WTC11 (cell line): ENCODE data around the gene FRMD4A. TPM values are rescaled to one million over a fixed set of nuclear protein-coding genes. Genes with fewer than 3 reads are reported as not detected.

Experiments used
- ATAC-seq: fragments of 200-7000 bp; cut with Tn5 transposase; 2 replicates; pipeline ENCODE4 v1.10.0; 2021; ENCODE audit warnings: mild to moderate bottlenecking, moderate library complexity
- CTCF ChIA-PET: fragments of 300-600 bp; sonication (Branson Sonifier 250); formaldehyde crosslinking; loops from one replicate; lab custom pipeline; 2021; ENCODE audit warnings: antibody characterized with exemption; lab: Charles Lee
- POLR2A ChIA-PET: fragments of 350-600 bp; sonication (Branson Sonifier 250); formaldehyde crosslinking; loops from one replicate; lab custom pipeline; 2021; ENCODE audit warnings: antibody characterized with exemption; lab: Charles Lee
- DNase-seq: peaks from one replicate; pipeline ENCODE4 v3.0.0; 2021; ENCODE audit warnings: low spot score
- H3K27ac Mint-ChIP-seq: 2 replicates; pipeline ENCODE4 v1.8.0; 2021; ENCODE audit warnings: mixed read lengths
- H3K27me3 Mint-ChIP-seq: 2 replicates; pipeline ENCODE4 v1.8.0; 2021; ENCODE audit warnings: low read depth, mild to moderate bottlenecking, moderate library complexity, mixed read lengths
- H3K36me3 Mint-ChIP-seq: 2 replicates; pipeline ENCODE4 v1.8.0; 2021; ENCODE audit warnings: mixed read lengths
- H3K4me1 Mint-ChIP-seq: 2 replicates; pipeline ENCODE4 v1.8.0; 2022; ENCODE audit warnings: mixed read lengths
- H3K4me3 Mint-ChIP-seq: 2 replicates; pipeline ENCODE4 v1.8.0; 2021; ENCODE audit warnings: mild to moderate bottlenecking, moderate library complexity, mixed read lengths
- H3K9me3 Mint-ChIP-seq: 2 replicates; pipeline ENCODE4 v1.8.0; 2021; ENCODE audit warnings: mixed read lengths
- FOXJ3 ChIP-seq: sonication (generic); formaldehyde crosslinking; IDR thresholded peaks from 2 replicates; pipeline ENCODE4 v1.9.0; 2021; ENCODE audit warnings: missing genetic modification reagents, mild to moderate bottlenecking, borderline replicate concordance
- NFYB ChIP-seq: sonication (generic); formaldehyde crosslinking; conservative IDR thresholded peaks from 2 replicates; pipeline ENCODE4 v1.8.0; 2022; ENCODE audit warnings: low read depth, missing genetic modification reagents
- NR1H2 ChIP-seq: sonication (generic); formaldehyde crosslinking; IDR thresholded peaks from 2 replicates; pipeline ENCODE4 v1.9.0; 2021; ENCODE audit warnings: mild to moderate bottlenecking, moderate library complexity, missing genetic modification reagents
- RORB ChIP-seq: fragments of 250-450 bp; sonication (Bioruptor Pico); IDR thresholded peaks from 2 replicates; pipeline ENCODE4 v1.9.0; 2021; ENCODE audit warnings: mild to moderate bottlenecking
- TCF7 ChIP-seq: sonication (generic); formaldehyde crosslinking; IDR thresholded peaks from 2 replicates; pipeline ENCODE4 v1.8.0; 2022; ENCODE audit warnings: mild to moderate bottlenecking, low read depth, missing genetic modification reagents, moderate library complexity
- TEAD1 ChIP-seq: sonication (generic); formaldehyde crosslinking; IDR thresholded peaks from 2 replicates; pipeline ENCODE4 v1.8.0; 2022; ENCODE audit warnings: mild to moderate bottlenecking, missing genetic modification reagents
- ZNF416 ChIP-seq: fragments of 250-450 bp; sonication (Bioruptor Pico); IDR thresholded peaks from 2 replicates; pipeline ENCODE4 v1.9.0; 2021; ENCODE audit warnings: mild to moderate bottlenecking, inconsistent platforms
- total RNA-seq: library from RNA; stranded (reverse); gene quantifications from 3 replicates; pipeline ENCODE4 v1.2.3, GENCODE V29; 2021
- TF ChIP-seq, protein P1 (sequence below): sonication (generic); formaldehyde crosslinking; IDR thresholded peaks from 2 replicates; pipeline ENCODE4 v1.8.0; 2023; ENCODE audit warnings: mild to moderate bottlenecking, missing genetic modification reagents
- TF ChIP-seq, protein P2 (sequence below): sonication (generic); formaldehyde crosslinking; IDR thresholded peaks from 2 replicates; pipeline ENCODE4 v1.8.1; 2023; ENCODE audit warnings: mild to moderate bottlenecking, missing genetic modification reagents, moderate library complexity
- TF ChIP-seq, protein P3 (sequence below): fragments of 250-450 bp; sonication (Bioruptor Pico); IDR thresholded peaks from 2 replicates; pipeline ENCODE4 v2.1.2; 2022; ENCODE audit warnings: mild to moderate bottlenecking, moderate library complexity
- TF ChIP-seq, protein P4 (sequence below): sonication (generic); formaldehyde crosslinking; IDR thresholded peaks from 2 replicates; pipeline ENCODE4 v1.8.0; 2022; ENCODE audit warnings: mild to moderate bottlenecking, missing genetic modification reagents
- TF ChIP-seq, protein P5 (sequence below): sonication (generic); formaldehyde crosslinking; IDR thresholded peaks from 2 replicates; pipeline ENCODE4 v1.8.1; 2023; ENCODE audit warnings: mild to moderate bottlenecking, missing genetic modification reagents
- TF ChIP-seq, protein P6 (sequence below): sonication (generic); formaldehyde crosslinking; IDR thresholded peaks from 2 replicates; pipeline ENCODE4 v1.8.1; 2023; ENCODE audit warnings: mild to moderate bottlenecking, moderate library complexity, missing genetic modification reagents
- TF ChIP-seq, protein P7 (sequence below): sonication (generic); formaldehyde crosslinking; IDR thresholded peaks from 2 replicates; pipeline ENCODE4 v1.8.0; 2022; ENCODE audit warnings: mild to moderate bottlenecking, missing genetic modification reagents
- TF ChIP-seq, protein P8 (sequence below): fragments of 200-600 bp; IDR thresholded peaks from 2 replicates; pipeline ENCODE4 v1.8.0; 2022; ENCODE audit warnings: antibody characterized with exemption

The FRMD4A gene
- total RNA-seq, 1 experiment from 2014 or later: 35.5 TPM

DNA sequence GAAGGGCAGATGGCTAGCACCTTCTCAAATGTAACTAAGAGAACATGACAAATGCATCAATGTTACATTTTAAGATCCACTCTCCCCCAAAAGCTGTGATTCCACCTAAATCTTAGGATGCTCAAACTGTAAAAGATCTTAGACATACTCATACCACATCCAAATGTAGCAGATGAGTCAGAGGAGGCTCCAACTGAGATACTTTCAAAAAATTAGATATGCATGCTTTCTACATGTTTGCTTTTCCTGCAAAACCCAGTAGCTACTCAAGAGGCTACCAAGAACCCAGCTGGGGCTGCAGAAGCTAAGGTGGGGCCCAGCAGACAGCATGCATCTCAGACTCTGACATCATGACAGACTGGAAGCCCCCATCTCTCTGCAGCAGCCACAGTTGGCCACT, 31.4 kb upstream of the FRMD4A start (continued):
- TF ChIP-seq, protein P1, sequence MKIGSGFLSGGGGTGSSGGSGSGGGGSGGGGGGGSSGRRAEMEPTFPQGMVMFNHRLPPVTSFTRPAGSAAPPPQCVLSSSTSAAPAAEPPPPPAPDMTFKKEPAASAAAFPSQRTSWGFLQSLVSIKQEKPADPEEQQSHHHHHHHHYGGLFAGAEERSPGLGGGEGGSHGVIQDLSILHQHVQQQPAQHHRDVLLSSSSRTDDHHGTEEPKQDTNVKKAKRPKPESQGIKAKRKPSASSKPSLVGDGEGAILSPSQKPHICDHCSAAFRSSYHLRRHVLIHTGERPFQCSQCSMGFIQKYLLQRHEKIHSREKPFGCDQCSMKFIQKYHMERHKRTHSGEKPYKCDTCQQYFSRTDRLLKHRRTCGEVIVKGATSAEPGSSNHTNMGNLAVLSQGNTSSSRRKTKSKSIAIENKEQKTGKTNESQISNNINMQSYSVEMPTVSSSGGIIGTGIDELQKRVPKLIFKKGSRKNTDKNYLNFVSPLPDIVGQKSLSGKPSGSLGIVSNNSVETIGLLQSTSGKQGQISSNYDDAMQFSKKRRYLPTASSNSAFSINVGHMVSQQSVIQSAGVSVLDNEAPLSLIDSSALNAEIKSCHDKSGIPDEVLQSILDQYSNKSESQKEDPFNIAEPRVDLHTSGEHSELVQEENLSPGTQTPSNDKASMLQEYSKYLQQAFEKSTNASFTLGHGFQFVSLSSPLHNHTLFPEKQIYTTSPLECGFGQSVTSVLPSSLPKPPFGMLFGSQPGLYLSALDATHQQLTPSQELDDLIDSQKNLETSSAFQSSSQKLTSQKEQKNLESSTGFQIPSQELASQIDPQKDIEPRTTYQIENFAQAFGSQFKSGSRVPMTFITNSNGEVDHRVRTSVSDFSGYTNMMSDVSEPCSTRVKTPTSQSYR (CRISPR knock-in tag): no peak
- no peak for TF ChIP-seq TCF7 (CRISPR knock-in tag)
- TF ChIP-seq, protein P2, sequence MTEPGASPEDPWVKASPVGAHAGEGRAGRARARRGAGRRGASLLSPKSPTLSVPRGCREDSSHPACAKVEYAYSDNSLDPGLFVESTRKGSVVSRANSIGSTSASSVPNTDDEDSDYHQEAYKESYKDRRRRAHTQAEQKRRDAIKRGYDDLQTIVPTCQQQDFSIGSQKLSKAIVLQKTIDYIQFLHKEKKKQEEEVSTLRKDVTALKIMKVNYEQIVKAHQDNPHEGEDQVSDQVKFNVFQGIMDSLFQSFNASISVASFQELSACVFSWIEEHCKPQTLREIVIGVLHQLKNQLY (CRISPR knock-in tag): no peak

DNA sequence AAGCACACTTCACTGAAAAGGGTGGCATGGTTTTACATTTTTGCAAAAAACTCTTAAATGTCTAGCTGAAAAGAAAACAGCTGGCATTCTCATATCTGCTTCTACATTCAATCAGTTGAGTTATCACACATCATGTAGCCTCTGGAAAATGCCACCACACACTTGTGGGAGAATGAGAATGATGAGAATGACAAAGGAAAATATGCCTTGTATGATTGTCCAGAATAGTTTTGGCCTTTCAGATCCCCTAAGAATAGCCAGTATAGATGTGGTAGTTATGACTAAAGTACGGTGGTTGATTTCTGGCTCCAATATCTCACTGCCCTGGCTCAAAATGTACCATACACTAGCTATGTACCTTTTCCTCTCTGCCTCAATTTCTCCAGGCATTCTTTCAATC, 30.2 kb upstream of the FRMD4A start:
- POLR2A ChIA-PET: no interaction called here

More for the DNA sequence above, 30.2 kb upstream of the FRMD4A start:
- no peaks in the 10 kb centered on the region for H3K27me3 Mint-ChIP-seq
- no peak overlapping the region for H3K27ac Mint-ChIP-seq
- CTCF ChIA-PET: no interaction called here
- H3K36me3 Mint-ChIP-seq: no peaks in the 10 kb centered on the region
- TF ChIP-seq, protein P3, sequence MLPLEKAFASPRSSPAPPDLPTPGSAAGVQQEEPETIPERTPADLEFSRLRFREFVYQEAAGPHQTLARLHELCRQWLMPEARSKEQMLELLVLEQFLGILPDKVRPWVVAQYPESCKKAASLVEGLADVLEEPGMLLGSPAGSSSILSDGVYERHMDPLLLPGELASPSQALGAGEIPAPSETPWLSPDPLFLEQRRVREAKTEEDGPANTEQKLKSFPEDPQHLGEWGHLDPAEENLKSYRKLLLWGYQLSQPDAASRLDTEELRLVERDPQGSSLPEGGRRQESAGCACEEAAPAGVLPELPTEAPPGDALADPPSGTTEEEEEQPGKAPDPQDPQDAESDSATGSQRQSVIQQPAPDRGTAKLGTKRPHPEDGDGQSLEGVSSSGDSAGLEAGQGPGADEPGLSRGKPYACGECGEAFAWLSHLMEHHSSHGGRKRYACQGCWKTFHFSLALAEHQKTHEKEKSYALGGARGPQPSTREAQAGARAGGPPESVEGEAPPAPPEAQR (CRISPR knock-in tag): no peak
- no peak for TF ChIP-seq TEAD1 (CRISPR knock-in tag)
- no peak for TF ChIP-seq NR1H2 (CRISPR knock-in tag)
- TF ChIP-seq NFYB (CRISPR knock-in tag): no peak
- TF ChIP-seq, protein P4, sequence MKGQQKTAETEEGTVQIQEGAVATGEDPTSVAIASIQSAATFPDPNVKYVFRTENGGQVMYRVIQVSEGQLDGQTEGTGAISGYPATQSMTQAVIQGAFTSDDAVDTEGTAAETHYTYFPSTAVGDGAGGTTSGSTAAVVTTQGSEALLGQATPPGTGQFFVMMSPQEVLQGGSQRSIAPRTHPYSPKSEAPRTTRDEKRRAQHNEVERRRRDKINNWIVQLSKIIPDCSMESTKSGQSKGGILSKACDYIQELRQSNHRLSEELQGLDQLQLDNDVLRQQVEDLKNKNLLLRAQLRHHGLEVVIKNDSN (CRISPR knock-in tag): no peak
- TF ChIP-seq ZNF416 (CRISPR knock-in tag): no peak
- no peak for TF ChIP-seq RORB (CRISPR knock-in tag)
- no peak for TF ChIP-seq FOXJ3 (CRISPR knock-in tag)
- TF ChIP-seq, protein P5, sequence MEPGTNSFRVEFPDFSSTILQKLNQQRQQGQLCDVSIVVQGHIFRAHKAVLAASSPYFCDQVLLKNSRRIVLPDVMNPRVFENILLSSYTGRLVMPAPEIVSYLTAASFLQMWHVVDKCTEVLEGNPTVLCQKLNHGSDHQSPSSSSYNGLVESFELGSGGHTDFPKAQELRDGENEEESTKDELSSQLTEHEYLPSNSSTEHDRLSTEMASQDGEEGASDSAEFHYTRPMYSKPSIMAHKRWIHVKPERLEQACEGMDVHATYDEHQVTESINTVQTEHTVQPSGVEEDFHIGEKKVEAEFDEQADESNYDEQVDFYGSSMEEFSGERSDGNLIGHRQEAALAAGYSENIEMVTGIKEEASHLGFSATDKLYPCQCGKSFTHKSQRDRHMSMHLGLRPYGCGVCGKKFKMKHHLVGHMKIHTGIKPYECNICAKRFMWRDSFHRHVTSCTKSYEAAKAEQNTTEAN (CRISPR knock-in tag): no peak
- TF ChIP-seq, protein P6, sequence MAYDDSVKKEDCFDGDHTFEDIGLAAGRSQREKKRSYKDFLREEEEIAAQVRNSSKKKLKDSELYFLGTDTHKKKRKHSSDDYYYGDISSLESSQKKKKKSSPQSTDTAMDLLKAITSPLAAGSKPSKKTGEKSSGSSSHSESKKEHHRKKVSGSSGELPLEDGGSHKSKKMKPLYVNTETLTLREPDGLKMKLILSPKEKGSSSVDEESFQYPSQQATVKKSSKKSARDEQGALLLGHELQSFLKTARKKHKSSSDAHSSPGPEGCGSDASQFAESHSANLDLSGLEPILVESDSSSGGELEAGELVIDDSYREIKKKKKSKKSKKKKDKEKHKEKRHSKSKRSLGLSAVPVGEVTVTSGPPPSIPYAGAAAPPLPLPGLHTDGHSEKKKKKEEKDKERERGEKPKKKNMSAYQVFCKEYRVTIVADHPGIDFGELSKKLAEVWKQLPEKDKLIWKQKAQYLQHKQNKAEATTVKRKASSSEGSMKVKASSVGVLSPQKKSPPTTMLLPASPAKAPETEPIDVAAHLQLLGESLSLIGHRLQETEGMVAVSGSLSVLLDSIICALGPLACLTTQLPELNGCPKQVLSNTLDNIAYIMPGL (CRISPR knock-in tag): no peak
- TF ChIP-seq, protein P7, sequence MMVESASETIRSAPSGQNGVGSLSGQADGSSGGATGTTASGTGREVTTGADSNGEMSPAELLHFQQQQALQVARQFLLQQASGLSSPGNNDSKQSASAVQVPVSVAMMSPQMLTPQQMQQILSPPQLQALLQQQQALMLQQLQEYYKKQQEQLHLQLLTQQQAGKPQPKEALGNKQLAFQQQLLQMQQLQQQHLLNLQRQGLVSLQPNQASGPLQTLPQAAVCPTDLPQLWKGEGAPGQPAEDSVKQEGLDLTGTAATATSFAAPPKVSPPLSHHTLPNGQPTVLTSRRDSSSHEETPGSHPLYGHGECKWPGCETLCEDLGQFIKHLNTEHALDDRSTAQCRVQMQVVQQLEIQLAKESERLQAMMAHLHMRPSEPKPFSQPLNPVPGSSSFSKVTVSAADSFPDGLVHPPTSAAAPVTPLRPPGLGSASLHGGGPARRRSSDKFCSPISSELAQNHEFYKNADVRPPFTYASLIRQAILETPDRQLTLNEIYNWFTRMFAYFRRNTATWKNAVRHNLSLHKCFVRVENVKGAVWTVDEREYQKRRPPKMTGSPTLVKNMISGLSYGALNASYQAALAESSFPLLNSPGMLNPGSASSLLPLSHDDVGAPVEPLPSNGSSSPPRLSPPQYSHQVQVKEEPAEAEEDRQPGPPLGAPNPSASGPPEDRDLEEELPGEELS (CRISPR knock-in tag): no peak
- TF ChIP-seq, protein P1 (CRISPR knock-in tag): no peak
- TF ChIP-seq, protein P8, sequence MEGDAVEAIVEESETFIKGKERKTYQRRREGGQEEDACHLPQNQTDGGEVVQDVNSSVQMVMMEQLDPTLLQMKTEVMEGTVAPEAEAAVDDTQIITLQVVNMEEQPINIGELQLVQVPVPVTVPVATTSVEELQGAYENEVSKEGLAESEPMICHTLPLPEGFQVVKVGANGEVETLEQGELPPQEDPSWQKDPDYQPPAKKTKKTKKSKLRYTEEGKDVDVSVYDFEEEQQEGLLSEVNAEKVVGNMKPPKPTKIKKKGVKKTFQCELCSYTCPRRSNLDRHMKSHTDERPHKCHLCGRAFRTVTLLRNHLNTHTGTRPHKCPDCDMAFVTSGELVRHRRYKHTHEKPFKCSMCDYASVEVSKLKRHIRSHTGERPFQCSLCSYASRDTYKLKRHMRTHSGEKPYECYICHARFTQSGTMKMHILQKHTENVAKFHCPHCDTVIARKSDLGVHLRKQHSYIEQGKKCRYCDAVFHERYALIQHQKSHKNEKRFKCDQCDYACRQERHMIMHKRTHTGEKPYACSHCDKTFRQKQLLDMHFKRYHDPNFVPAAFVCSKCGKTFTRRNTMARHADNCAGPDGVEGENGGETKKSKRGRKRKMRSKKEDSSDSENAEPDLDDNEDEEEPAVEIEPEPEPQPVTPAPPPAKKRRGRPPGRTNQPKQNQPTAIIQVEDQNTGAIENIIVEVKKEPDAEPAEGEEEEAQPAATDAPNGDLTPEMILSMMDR: no peak
- TF ChIP-seq, protein P2 (CRISPR knock-in tag): no peak
- H3K4me3 Mint-ChIP-seq: no peak overlapping the region
- no peak for DNase-seq
- no peaks in the 10 kb centered on the region for H3K4me1 Mint-ChIP-seq
- ATAC-seq: no peak
- no peaks in the 10 kb centered on the region for H3K9me3 Mint-ChIP-seq
